ENCODE results near the gene AVL9. TPM values are rescaled to one million over a fixed set of nuclear protein-coding genes. Genes with fewer than 3 reads are reported as not detected.
"Not testable (repeated sequence)": the region's sequence is repeated elsewhere in the genome, so short reads cannot be mapped to it uniquely, and the experiment has no call there.

Gene AVL9
- total and polyA plus RNA-seq, 2 of the 13 experiments (the other 11 are each of a cell fraction or from before 2014, with no cell fraction given) = 29.9 to 48.0 TPM

DNA sequence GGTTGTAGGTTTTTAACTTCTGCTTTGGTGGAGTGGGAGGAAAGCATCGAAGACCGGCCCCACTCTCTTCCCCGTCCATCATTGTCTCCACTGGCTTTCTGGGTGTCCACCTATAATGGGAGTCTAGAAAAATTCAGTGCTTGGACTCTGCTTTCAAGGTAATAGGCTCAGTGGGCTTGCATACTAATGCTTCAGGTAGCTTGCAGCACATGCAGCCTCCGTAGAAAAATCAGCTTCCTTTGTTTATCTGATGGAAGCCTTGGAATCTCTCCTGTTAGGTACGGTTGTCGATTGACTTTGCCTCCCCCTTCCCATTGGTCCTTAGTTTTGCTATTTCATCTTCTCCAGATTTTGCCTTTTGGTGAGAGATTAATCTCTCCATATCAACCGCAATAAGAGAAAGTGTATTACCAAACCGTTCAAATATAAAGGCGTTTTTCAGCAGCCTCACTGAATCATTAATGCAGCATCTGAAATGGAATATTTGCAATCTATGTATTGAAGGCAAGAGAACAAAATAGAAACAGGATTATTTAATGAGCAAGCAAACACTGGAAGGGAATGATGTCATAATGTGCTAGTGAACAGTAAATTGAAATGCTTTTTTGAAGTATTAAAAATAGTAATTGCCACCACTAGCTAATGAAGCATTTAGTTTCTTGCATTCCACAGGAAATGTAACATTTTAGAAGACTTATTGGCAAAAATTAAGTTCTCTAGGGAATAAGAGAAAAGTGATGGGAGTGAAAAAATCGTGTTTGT lies 944 bp downstream of the AVL9 start (continued):
- 0 out of 2 replicates have a peak, but pooled peaks have one; percentile 60 for TF ChIP-seq ARID2 (CRISPR knock-in tag; IDR thresholded peaks at IDR 0.05; ENCODE audit: borderline replicate concordance)
- 0 out of 2 replicates have a peak, but pooled peaks have one; percentile 6 for TF ChIP-seq ZNF564 (CRISPR knock-in tag; IDR thresholded peaks at IDR 0.05)
- TF ChIP-seq, protein P1, sequence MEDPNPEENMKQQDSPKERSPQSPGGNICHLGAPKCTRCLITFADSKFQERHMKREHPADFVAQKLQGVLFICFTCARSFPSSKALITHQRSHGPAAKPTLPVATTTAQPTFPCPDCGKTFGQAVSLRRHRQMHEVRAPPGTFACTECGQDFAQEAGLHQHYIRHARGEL (CRISPR knock-in tag; IDR thresholded peaks at IDR 0.05) = no peak
- TF ChIP-seq, protein P2, sequence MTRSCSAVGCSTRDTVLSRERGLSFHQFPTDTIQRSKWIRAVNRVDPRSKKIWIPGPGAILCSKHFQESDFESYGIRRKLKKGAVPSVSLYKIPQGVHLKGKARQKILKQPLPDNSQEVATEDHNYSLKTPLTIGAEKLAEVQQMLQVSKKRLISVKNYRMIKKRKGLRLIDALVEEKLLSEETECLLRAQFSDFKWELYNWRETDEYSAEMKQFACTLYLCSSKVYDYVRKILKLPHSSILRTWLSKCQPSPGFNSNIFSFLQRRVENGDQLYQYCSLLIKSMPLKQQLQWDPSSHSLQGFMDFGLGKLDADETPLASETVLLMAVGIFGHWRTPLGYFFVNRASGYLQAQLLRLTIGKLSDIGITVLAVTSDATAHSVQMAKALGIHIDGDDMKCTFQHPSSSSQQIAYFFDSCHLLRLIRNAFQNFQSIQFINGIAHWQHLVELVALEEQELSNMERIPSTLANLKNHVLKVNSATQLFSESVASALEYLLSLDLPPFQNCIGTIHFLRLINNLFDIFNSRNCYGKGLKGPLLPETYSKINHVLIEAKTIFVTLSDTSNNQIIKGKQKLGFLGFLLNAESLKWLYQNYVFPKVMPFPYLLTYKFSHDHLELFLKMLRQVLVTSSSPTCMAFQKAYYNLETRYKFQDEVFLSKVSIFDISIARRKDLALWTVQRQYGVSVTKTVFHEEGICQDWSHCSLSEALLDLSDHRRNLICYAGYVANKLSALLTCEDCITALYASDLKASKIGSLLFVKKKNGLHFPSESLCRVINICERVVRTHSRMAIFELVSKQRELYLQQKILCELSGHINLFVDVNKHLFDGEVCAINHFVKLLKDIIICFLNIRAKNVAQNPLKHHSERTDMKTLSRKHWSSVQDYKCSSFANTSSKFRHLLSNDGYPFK (CRISPR knock-in tag; IDR thresholded peaks at IDR 0.05; ENCODE audit: borderline replicate concordance) = peak; percentile 11; the same call in 1 of the 2 replicates
- no peak for TF ChIP-seq TAF15 (IDR thresholded peaks at IDR 0.05; ENCODE audit: low read depth, low read length, poor library complexity, severe bottlenecking)
- TF ChIP-seq ZNF816 (CRISPR knock-in tag; IDR thresholded peaks at IDR 0.05; ENCODE audit: borderline replicate concordance) = 0 out of 2 replicates have a peak, but pooled peaks have one; percentile 3

DNA sequence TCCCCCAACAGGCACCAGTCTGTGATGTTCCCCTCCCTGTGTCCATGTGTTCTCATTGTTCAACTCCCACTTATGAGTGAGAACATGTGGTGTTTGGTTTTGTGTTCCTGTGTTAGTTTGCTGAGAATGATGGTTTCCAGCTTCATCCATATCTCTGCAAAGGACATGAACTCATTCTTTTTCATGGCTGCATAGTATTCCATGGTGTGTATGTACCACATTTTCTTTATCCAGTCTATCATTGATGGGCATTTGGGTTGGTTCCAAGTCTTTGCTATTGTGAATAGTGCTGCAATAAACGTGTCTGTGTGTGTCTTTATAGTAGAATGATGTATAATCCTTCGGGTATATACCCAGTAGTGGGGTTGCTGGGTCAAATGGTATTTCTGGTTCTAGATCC lies 4.5 kb downstream of the AVL9 start:
- H3K36me3 ChIP-seq (replicated peaks in 1 of 2; ENCODE audit: control insufficient read depth in 1 of 2, insufficient read depth in 2 of 2, low read length in 2 of 2); H2AFZ ChIP-seq (ENCODE audit: low read length); BruUV-seq (replicated peaks); H3K9me3 ChIP-seq (ENCODE audit: low read length); FAIRE-seq; H3K27me3 ChIP-seq (ENCODE audit: control insufficient read depth in 1 of 2, insufficient read depth in 2 of 2, low read length in 2 of 2); H3K4me3 ChIP-seq (replicated peaks in 1 of 3; ENCODE audit: insufficient read depth in 1 of 3, low read depth in 2 of 3, low read length in 3 of 3); DNase-seq (ENCODE audit: low spot score); in situ Hi-C loops (cut with HindIII; ENCODE audit: extremely low pct_ligation_motif_present, low pct_unique_long_range_greater_than_20kb); H3K27ac ChIP-seq (ENCODE audit: extremely low read length, insufficient read depth, low read length); ATAC-seq; POLR2A ChIA-PET; H3K4me2 ChIP-seq (ENCODE audit: low read depth, low read length); H3K9ac ChIP-seq (ENCODE audit: insufficient read depth, low read depth, low read length); CTCF ChIA-PET (ENCODE audit: low intra/inter-chr PET ratio, low total read pairs): not testable (repeated sequence)
- Histone ChIP-seq H3K4me1 (ENCODE audit: insufficient read depth, low read length) (peaks cover 46% of the 10 kb centered on the region), H3K79me2 (ENCODE audit: insufficient read depth, low read length) (peaks cover 87% of the 10 kb centered on the region), H4K20me1 (ENCODE audit: insufficient read depth, low read length) (peaks cover 28% of the 10 kb centered on the region)
- WGBS (ENCODE audit: low lambda C conversion rate) = 100% methylated on average over 2 of the region's 2 CpGs
- intact Hi-C loops (cut with micrococcal nuclease; ENCODE audit: unreplicated experiment) = loop anchor here (10.0 kb wide), 1 partner anchor 715 kb away; no protein-coding TSS in a partner anchor
- peak; percentile 47; the same call in 1 of the 2 replicates for TF ChIP-seq ZMYM3 (CRISPR knock-in tag; IDR thresholded peaks at IDR 0.05)

DNA sequence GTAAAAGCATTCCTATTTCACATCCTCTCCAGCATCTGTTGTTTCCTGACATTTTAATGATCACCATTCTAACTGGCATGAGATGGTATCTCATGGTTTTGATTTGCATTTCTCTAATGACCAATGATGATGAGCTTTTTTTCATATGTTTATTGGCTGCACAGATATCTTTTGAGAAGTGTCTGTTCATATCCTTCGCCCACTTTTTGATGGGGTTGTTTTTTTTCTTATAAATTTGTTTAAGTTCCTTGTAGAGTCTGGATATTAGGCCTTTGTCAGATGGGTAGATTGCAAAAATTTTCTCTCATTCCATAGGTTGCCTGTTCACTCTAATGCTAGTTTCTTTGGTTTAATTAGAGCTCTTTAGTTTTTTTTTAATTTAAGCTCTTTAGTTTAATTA lies 4.9 kb downstream of the AVL9 start:
- Histone ChIP-seq H3K4me1 (ENCODE audit: insufficient read depth, low read length) (peaks cover 46% of the 10 kb centered on the region), H3K79me2 (ENCODE audit: insufficient read depth, low read length) (peaks cover 86% of the 10 kb centered on the region), H4K20me1 (ENCODE audit: insufficient read depth, low read length) (peaks cover 28% of the 10 kb centered on the region)
- in situ Hi-C loops (cut with HindIII; ENCODE audit: extremely low pct_ligation_motif_present, low pct_unique_long_range_greater_than_20kb); FAIRE-seq; H3K9ac ChIP-seq (ENCODE audit: insufficient read depth, low read depth, low read length); H3K4me3 ChIP-seq (replicated peaks in 1 of 3; ENCODE audit: insufficient read depth in 1 of 3, low read depth in 2 of 3, low read length in 3 of 3); H3K9me3 ChIP-seq (ENCODE audit: low read length); H3K36me3 ChIP-seq (replicated peaks in 1 of 2; ENCODE audit: control insufficient read depth in 1 of 2, insufficient read depth in 2 of 2, low read length in 2 of 2); H2AFZ ChIP-seq (ENCODE audit: low read length); BruUV-seq (replicated peaks); ATAC-seq; H3K27me3 ChIP-seq (ENCODE audit: control insufficient read depth in 1 of 2, insufficient read depth in 2 of 2, low read length in 2 of 2); DNase-seq (ENCODE audit: low spot score); H3K4me2 ChIP-seq (ENCODE audit: low read depth, low read length); CTCF ChIA-PET (ENCODE audit: low intra/inter-chr PET ratio, low total read pairs); H3K27ac ChIP-seq (ENCODE audit: extremely low read length, insufficient read depth, low read length); POLR2A ChIA-PET; intact Hi-C loops (cut with micrococcal nuclease; ENCODE audit: unreplicated experiment): not testable (repeated sequence)
- 100% methylated on average over 1 of the region's 1 CpG for WGBS (ENCODE audit: low lambda C conversion rate)

Measured in HepG2 (cell line).